Activated CD8-positive, alpha-beta memory T cell treated with anti-CD3 and anti-CD28 coated beads, Interleukin-2, amount 10 ng/mL, durations not matched to agents 7 days and 5 days (primary cell): ENCODE results near the gene GCK. TPM values are rescaled to one million over a fixed set of nuclear protein-coding genes. Genes with fewer than 3 reads are reported as not detected.

Experiments used
- ATAC-seq: fragments of 150-1000 bp; cut with Tn5 transposase; one replicate; pipeline ENCODE4 v1.10.0; 2021; ENCODE audit warnings: moderate library complexity
- CTCF ChIA-PET: fragments of 350-600 bp; sonication (Branson Sonifier 250); formaldehyde crosslinking; loops from one replicate; lab custom pipeline; 2021; ENCODE audit warnings: antibody characterized with exemption; lab: Charles Lee
- DNase-seq: peaks from one replicate; pipeline ENCODE4 v3.0.0-alpha.2; 2020
- H3K27ac Mint-ChIP-seq: one replicate; pipeline ENCODE4 v1.8.0; 2021; ENCODE audit warnings: mild to moderate bottlenecking, mixed read lengths
- H3K27me3 Mint-ChIP-seq: one replicate; pipeline ENCODE4 v1.8.0; 2021; ENCODE audit warnings: mixed read lengths
- H3K36me3 Mint-ChIP-seq: one replicate; pipeline ENCODE4 v1.8.0; 2021; ENCODE audit warnings: mild to moderate bottlenecking, mixed read lengths
- H3K4me1 Mint-ChIP-seq: one replicate; pipeline ENCODE4 v1.8.0; 2021; ENCODE audit warnings: mixed read lengths
- H3K4me3 Mint-ChIP-seq: one replicate; pipeline ENCODE4 v1.8.0; 2021; ENCODE audit warnings: mild to moderate bottlenecking, moderate library complexity, mixed read lengths
- H3K9me3 Mint-ChIP-seq: one replicate; pipeline ENCODE4 v1.8.0; 2022; ENCODE audit warnings: low read depth, mixed read lengths
- total RNA-seq, 2 experiments: library from RNA; stranded (reverse); gene quantifications; one replicate each; pipeline ENCODE4 v1.2.3, GENCODE V29; 2021

GCK gene
- total RNA-seq, 2 experiments from 2014 or later: 0.23 TPM; not detected in 1

- Mint-ChIP-seq H3K27ac (no peak overlapping the region), H3K36me3 (no peaks in the 10 kb centered on the region), H3K27me3 (no peaks in the 10 kb centered on the region), H3K9me3 (no peaks in the 10 kb centered on the region), H3K4me1 (no peaks in the 10 kb centered on the region), H3K4me3 (no peak overlapping the region)
- ATAC-seq (no peak), DNase-seq (no peak)
- CTCF ChIA-PET: interaction anchor here (0.7 to 1.3 kb wide), 3 partner anchors 22 to 352 kb away, joined by 3 read pairs; no protein-coding TSS in a partner anchor
These were observed 29.4 kb upstream of the GCK start for GRCh38 chr7:44218418-44219201.

DNA sequence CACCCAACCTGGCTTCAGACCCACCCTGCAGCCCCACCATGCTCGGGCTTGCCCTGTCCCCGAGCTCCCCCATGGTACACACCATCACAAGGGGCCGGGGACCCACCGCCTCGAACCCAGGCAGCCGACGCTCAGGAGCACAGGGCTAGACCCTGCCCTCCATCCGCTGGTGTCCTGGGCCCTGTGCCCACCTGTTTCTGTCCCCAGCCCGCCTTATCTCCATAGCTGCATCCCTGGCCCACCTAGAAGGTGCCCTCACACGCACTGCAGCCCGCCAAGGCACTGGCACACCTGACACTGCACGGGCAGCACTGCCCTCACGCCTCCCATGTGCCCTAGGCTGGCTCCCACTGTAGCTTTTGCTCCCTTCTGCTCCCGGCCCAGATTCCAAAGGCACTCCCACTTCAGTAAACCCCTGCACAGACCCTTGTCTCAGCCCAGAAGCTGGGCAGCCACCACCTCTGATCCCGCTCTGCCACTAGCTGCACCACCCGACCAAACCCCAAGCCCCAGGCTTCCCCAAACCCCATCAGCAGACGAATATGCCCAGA is 28.7 kb upstream of the GCK start:
- DNase-seq: no peak
- ATAC-seq: no peak
- CTCF ChIA-PET: interaction anchor here (1.3 kb wide), 1 partner anchor 347 kb away, joined by 3 read pairs; no protein-coding TSS in a partner anchor
- no peak overlapping the region for H3K27ac Mint-ChIP-seq
- H3K36me3 Mint-ChIP-seq: no peaks in the 10 kb centered on the region
- no peaks in the 10 kb centered on the region for H3K4me1 Mint-ChIP-seq
- no peaks in the 10 kb centered on the region for H3K27me3 Mint-ChIP-seq
- H3K9me3 Mint-ChIP-seq: no peaks in the 10 kb centered on the region
- H3K4me3 Mint-ChIP-seq: no peak overlapping the region

DNA sequence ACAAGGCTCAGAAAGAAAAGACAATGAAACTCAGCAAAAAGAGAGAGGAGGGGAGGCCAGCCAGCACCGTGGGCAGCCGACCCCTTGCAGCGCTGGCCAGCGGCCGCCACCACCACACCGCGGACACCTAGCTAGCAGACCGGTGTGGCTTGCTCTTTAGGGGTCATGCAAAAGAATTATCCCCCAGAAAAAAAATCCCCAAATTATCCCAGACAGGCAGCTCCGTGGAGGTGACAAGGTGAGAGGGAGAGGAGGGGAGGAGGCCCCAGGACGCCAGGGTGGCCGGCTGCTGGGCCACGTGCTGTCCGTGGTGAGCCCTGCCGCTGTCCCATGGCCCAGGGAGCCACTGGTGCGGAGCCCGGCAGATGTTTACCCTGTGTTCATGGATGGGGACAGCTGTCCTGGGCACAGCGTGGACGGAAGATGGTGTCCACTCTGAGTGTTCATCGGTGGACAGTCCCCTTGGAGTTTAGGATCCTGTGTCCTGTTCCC is 28.0 kb upstream of the GCK start:
- Mint-ChIP-seq H3K4me3 (no peak overlapping the region), H3K27me3 (no peaks in the 10 kb centered on the region), H3K4me1 (no peaks in the 10 kb centered on the region), H3K27ac (no peak overlapping the region), H3K9me3 (no peaks in the 10 kb centered on the region), H3K36me3 (no peaks in the 10 kb centered on the region)
- ATAC-seq (no peak), DNase-seq (no peak)
- CTCF ChIA-PET: no interaction called here

DNA sequence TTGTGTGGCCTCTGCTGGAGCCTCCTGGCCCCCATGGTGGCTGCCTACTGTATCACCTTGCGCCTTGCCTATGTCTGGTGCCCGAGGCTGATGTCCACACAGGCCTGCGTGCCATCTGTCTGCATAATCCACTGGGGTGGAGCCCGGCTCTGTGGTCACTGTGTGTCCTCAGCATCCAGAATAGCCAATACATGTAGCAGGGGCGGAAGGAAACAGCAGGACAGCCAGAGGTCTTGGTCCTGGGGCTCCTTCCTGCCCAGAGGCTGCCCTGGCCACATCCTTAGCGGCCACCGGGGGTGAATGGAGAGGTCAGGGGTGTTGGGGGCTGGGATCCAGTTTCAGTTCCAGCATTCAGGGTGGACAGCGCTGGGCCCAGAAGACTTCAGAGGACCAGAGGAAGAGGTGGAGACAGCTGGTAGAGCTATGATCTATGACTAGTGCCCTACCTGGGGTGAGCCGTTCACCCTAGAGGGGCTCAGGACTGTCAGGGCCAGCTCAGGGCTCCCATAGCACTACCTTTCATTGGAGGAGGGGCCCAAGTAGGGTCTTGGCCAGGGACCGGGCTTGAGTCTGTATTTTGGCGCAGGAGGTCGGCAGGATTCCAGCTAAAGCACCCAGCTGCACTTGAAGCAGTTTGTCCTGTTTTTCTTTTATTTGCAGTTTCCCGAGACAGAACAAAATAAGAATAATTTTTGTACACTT is 27.4 kb upstream of the GCK start:
- no peaks in the 10 kb centered on the region for H3K27me3 Mint-ChIP-seq
- ATAC-seq (no peak), DNase-seq (no peak)
- CTCF ChIA-PET: no interaction called here
- H3K27ac Mint-ChIP-seq: no peak overlapping the region
- no peak overlapping the region for H3K4me3 Mint-ChIP-seq
- peaks cover 1% of the 10 kb centered on the region for H3K36me3 Mint-ChIP-seq
- H3K9me3 Mint-ChIP-seq: no peaks in the 10 kb centered on the region
- peaks cover 5% of the 10 kb centered on the region for H3K4me1 Mint-ChIP-seq

- Mint-ChIP-seq H3K27me3 (no peaks in the 10 kb centered on the region), H3K27ac (no peak overlapping the region), H3K4me3 (no peak overlapping the region), H3K4me1 (peaks cover 10% of the 10 kb centered on the region), H3K36me3 (peaks cover 4% of the 10 kb centered on the region), H3K9me3 (no peaks in the 10 kb centered on the region)
- DNase-seq: no peak
- CTCF ChIA-PET: no interaction called here
- ATAC-seq: no peak
These were observed 26.8 kb upstream of the GCK start for GRCh38 chr7:44216019-44216418.

DNA sequence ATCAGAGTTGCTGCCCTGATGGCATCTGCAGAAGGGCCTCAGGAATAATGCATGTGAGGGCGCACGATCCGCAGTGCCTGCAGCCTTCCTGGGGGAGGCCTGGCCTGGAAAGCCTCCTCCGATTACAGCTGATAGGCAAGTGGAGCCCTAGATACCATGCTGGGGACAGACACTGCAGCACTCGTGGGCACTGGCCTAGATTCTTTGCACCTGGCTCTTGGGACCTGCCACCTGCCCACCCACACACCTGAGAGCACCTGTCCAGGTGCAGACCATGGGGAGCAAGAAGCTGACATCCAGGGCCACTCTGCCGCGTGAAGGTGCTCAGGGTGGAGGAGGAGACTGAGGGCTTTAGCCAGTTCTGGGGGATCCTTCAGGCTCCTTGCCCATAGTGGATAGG is 26.3 kb upstream of the GCK start:
- H3K4me3 Mint-ChIP-seq: no peak overlapping the region
- H3K27me3 Mint-ChIP-seq: no peaks in the 10 kb centered on the region
- CTCF ChIA-PET: interaction anchor here (4.0 kb wide), 1 partner anchor 15 kb away, joined by 14 read pairs; the partner anchor contains the start of gene YKT6
- peaks cover 7% of the 10 kb centered on the region for H3K36me3 Mint-ChIP-seq
- DNase-seq (no peak), ATAC-seq (no peak)
- H3K4me1 Mint-ChIP-seq: peaks cover 10% of the 10 kb centered on the region
- no peaks in the 10 kb centered on the region for H3K9me3 Mint-ChIP-seq
- no peak overlapping the region for H3K27ac Mint-ChIP-seq

- no peaks in the 10 kb centered on the region for H3K27me3 Mint-ChIP-seq
- DNase-seq (no peak), ATAC-seq (no peak)
- H3K4me1 Mint-ChIP-seq: peaks cover 10% of the 10 kb centered on the region
- no peak overlapping the region for H3K27ac Mint-ChIP-seq
- H3K9me3 Mint-ChIP-seq: no peaks in the 10 kb centered on the region
- CTCF ChIA-PET: interaction anchor here (1.0 to 4.0 kb wide), 5 partner anchors 13 to 359 kb away, joined by 3 to 14 read pairs (median 4); partner anchors contain the start of gene YKT6
- H3K36me3 Mint-ChIP-seq: peaks cover 15% of the 10 kb centered on the region
- H3K4me3 Mint-ChIP-seq: no peak overlapping the region
These were observed 24.7 kb upstream of the GCK start for GRCh38 chr7:44213877-44214388.

GRCh38 chr7:44213206-44213876 is 24.1 kb upstream of the GCK start:
- Mint-ChIP-seq H3K27me3 (no peaks in the 10 kb centered on the region), H3K27ac (no peak overlapping the region), H3K36me3 (peaks cover 18% of the 10 kb centered on the region), H3K4me3 (no peak overlapping the region), H3K9me3 (no peaks in the 10 kb centered on the region), H3K4me1 (peaks cover 10% of the 10 kb centered on the region)
- CTCF ChIA-PET: interaction anchor here (4.0 kb wide), 1 partner anchor 13 kb away, joined by 14 read pairs; the partner anchor contains the start of gene YKT6
- ATAC-seq: no peak
- DNase-seq: no peak

GRCh38 chr7:44212581-44213184 is 23.4 kb upstream of the GCK start:
- no peak for ATAC-seq
- Mint-ChIP-seq H3K4me3 (no peak overlapping the region), H3K4me1 (peaks cover 10% of the 10 kb centered on the region), H3K36me3 (peaks cover 20% of the 10 kb centered on the region), H3K27ac (no peak overlapping the region), H3K27me3 (no peaks in the 10 kb centered on the region), H3K9me3 (no peaks in the 10 kb centered on the region)
- no peak for DNase-seq
- CTCF ChIA-PET: interaction anchor here (4.0 kb wide), 1 partner anchor 12 kb away, joined by 14 read pairs; the partner anchor contains the start of gene YKT6

DNA sequence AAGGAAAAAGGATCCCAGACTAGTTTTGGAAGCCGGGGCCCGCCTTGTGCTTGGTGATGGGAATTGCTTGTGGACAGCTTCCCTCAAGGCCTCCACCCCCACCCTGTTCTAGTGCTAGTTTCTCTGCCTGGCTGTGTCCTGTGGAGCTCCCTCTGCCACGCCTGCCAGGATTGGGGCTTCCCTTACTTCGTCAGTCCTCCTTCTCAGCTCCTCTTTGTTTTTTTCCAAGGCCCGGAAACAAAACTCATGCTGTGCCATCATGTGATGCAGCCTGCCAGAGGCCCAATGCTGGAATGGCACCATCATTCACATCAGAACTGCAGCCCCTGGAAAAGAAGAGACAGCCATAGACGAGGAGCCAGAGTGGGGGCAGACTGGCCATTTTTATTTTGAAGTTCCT is 22.8 kb upstream of the GCK start:
- CTCF ChIA-PET: interaction anchor here (4.0 kb wide), 1 partner anchor 11 kb away, joined by 14 read pairs; the partner anchor contains the start of gene YKT6
- DNase-seq (no peak), ATAC-seq (no peak)
- no peak overlapping the region for H3K4me3 Mint-ChIP-seq
- peaks cover 10% of the 10 kb centered on the region for H3K4me1 Mint-ChIP-seq
- no peaks in the 10 kb centered on the region for H3K27me3 Mint-ChIP-seq
- H3K36me3 Mint-ChIP-seq: peaks cover 20% of the 10 kb centered on the region
- no peaks in the 10 kb centered on the region for H3K9me3 Mint-ChIP-seq
- H3K27ac Mint-ChIP-seq: no peak overlapping the region

DNA sequence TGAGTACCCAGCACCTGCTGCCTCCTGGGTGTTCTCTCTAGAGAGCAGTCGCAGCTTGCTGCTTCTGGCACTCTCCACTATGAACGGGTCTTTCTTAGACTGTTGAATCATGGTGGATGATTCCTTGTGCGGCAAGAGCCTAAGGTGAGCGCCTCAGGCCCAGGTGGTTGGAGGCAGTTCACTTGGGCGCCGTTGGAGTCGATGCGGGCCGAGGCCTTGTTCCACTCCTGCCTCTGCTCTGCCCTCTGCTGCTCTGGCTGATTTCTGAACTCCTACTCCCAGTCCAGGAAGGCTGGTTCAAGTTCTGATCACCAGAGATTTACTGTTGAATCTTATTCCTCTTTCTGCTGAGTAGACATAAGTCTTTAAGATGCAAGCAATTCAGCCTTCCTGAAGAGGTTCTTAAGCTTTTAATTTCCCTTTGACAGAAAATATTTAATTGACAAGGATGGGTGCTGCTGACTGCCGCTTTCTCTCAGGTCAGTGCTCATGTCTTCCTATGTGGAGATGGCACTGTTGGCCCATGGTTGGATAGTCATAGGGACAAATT is 22.0 kb upstream of the GCK start:
- ATAC-seq (no peak), DNase-seq (no peak)
- peaks cover 25% of the 10 kb centered on the region for H3K36me3 Mint-ChIP-seq
- H3K27ac Mint-ChIP-seq: no peak overlapping the region
- CTCF ChIA-PET: interaction anchor here (2.1 to 4.0 kb wide), 2 partner anchors 10 kb away, joined by 4 to 14 read pairs; partner anchors contain the start of gene YKT6
- no peaks in the 10 kb centered on the region for H3K9me3 Mint-ChIP-seq
- no peaks in the 10 kb centered on the region for H3K27me3 Mint-ChIP-seq
- peaks cover 10% of the 10 kb centered on the region for H3K4me1 Mint-ChIP-seq
- no peak overlapping the region for H3K4me3 Mint-ChIP-seq

- peaks cover 29% of the 10 kb centered on the region for H3K36me3 Mint-ChIP-seq
- peaks cover 10% of the 10 kb centered on the region for H3K4me1 Mint-ChIP-seq
- no peaks in the 10 kb centered on the region for H3K9me3 Mint-ChIP-seq
- H3K27me3 Mint-ChIP-seq: no peaks in the 10 kb centered on the region
- H3K27ac Mint-ChIP-seq: no peak overlapping the region
- CTCF ChIA-PET: interaction anchor here (2.1 to 2.3 kb wide), 2 partner anchors 9 to 13 kb away, joined by 4 to 7 read pairs; no protein-coding TSS in a partner anchor
- no peak for ATAC-seq
- no peak overlapping the region for H3K4me3 Mint-ChIP-seq
- DNase-seq: no peak
These were observed 20.9 kb upstream of the GCK start for GRCh38 chr7:44210107-44210506.
